NOMO-1 treated with DMSO at 0.1 percent for 48 hours (cell line): ENCODE measurements around the gene PEX10.
A peak's percentile ranks its signal among the peaks of the same experiment; 100 is the strongest.

Experiments
- DNase-seq: peaks from one replicate; lab custom pipeline; 2025; ENCODE audit not compliant: unreplicated experiment; lab: John Stamatoyannopoulos, UW

PEX10 gene

GRCh38 chr1:2426540-2426939, 14.2 kb upstream of the PEX10 start:
- DNase-seq = no peak

- DNase-seq = no peak
Observed at GRCh38 chr1:2425892-2426291, 13.5 kb upstream of the PEX10 start.

DNA sequence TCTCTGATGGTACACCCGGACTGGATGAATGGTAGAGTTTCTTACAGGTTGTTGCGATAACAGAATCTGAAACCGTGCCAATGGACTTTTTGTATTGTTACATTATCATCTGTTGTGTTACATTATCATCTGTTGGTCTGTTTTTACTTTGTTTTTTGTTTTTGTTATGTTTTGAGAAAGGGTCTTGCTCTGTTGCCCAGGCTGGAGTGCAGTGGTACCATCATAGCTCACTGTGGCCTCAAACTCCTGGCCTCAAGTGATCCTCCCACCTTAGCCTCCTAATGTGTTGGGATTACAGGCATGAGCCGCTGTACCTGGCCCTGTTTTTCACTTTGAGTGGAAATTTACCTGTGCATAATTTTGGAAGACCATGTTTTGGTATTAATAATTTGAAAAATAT, 10.2 kb upstream of the PEX10 start:
- no peak for DNase-seq

GRCh38 chr1:2419416-2419815, 7.1 kb upstream of the PEX10 start:
- DNase-seq = no peak

- no peak for DNase-seq
Observed at GRCh38 chr1:2418791-2419320, 6.5 kb upstream of the PEX10 start.

- no peak for DNase-seq
Observed at GRCh38 chr1:2417833-2418225, 5.5 kb upstream of the PEX10 start.

GRCh38 chr1:2417083-2417832, 4.9 kb upstream of the PEX10 start:
- DNase-seq = no peak

DNA sequence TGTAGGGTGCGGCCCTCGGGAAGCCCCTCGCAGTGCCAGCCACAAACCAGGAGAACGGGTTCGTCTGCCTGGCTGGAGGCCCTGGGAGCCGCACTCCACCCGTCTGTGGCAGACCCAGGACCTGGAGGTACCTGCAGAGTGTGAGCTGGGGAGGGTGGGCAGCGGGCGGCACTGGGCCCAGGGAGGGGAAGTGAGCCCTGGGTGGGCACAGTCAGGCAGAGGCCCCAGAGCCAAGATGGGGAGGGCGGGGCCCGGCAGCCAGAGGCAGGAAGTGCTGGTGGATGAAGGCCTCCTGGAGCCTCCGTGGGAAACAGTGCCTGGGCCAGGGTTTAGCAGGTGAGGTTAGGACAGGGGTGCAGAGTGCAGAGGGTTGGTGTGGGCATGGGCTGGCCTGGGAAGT, 4.0 kb upstream of the PEX10 start:
- DNase-seq = no peak

DNA sequence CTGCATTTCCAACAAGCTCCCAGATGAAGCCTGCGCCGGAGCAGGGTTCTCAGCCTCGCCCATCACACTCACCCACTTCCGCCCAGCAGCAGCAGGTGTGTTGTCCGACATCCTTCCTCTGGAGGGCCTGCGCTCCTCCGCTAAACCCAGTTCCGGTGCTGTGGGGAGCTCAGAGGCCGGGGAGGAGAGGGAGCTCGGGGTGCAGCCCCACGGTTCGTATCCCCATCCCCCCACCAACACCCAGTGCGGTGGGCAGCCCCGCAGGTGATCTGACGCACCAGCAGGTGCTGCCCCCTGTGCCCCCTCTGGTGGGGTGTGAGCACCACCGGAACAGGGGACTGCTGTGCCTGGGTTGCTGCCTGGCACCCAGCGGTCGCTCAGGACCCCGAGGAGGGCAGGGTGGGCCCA, 3.4 kb upstream of the PEX10 start:
- no peak for DNase-seq

- DNase-seq = no peak
Observed at GRCh38 chr1:2415337-2415736, 3.0 kb upstream of the PEX10 start.

DNA sequence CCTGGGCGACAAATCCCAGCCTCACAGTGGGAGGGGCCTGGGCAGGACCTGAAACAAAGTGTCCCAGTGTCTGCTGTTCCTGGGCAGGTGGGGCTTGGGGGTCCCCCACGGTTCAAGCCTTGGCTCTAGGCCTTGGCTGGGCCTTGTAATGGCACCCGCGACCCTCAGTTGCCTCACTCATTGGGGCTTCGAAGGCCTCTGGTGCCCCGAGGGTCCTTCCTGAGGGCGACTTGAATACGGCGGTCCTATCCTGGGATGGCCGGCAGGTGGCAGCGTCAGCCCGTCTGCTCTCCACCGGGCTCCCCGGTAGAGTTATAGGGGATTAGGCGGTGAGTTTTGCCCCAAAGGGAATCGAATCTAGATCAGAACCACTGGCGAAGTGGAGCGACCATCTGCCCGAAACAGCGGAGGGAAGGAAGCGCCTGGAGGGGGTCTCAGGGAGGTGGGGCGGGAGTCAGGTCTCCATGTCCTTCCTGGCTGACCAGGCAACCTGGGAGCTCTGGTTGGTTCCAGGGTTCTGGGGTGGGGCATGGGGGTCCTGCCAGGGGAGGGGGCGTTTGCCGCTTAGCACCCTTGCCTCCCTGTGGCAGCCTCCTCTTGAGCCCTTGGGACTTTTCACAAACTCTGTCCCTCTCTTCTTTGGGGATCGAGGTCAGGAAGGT, 2.1 kb upstream of the PEX10 start:
- DNase-seq = peak; percentile 51

DNA sequence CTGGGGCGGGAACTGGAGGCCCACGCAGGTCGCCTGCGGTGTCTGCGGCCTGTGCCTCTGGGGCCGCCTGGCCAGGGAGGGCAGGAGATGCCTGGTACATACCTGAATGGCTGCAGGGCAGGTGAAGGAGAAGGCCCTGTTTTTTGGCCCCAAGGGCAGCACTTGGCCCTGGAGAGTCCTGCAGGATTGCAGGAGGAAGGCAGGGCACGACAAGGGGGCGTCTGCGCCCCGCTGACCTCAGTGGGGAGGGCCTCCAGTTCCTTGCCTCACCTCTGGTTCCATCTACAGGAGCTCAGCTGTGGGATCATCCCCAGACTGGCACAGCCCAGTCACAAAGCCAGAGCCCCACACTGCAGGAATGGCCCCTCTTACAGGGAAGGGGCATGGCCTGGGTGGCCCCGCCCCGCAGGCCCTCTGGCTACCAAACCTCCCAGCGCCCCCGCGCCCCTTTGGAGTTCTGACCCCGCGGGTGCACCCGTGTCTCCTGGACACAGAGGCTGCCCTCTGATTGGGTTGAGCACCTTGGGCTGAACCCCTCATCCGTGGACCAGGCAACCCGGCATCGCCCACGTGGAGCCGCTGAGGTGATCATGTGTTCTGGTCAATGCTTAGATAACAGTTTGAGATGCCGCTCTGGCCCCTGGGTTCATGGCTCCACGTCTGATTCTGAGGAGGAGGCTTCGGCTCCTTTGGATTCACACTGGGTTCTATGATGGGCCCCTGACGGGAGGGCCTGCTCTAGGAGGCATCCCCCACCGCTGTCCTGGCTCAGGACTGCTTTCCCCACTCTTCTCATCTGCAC, 1.3 kb upstream of the PEX10 start:
- no peak for DNase-seq

DNA sequence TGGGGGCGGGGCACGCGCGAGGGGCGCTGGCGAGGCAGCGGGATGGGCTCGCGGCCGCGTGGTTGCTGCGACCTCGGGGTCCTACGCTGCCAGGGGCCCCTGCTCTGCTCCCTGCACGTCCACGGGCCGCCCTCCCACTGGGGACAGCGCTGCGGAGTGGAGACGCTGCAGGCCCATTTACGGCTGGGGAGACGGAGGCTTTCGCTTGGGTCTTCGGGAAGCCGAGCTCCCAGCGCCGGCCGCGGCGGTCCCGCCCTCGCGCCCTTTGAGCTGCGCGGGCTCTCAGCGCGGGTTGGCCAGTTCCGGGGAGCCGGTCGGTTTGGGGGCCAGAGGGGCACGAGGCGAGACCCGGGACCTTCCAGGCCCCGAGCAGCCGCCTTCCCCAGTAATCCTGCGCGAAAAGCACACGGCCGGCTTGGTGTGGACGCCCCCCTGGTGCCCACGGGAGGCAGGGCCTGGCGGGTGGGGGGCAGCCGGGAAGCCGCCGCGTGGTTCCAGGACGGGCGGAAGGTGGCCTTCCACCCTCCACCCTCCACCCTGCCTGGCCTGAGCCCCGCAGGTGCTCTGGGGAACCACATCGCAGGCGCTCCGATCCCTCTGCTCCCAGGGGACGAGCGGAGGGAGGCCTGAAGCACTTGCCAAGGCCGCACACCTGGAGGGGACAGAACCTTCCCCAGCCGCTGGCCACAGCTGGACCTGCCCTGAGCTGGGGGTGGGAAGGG, 570 bp upstream of the PEX10 start:
- DNase-seq = peak; percentile 56

GRCh38 chr1:2411801-2412394, 466 bp downstream of the PEX10 start:
- DNase-seq = peak; percentile 47

- no peak for DNase-seq
Observed at GRCh38 chr1:2409745-2410144, 2.6 kb downstream of the PEX10 start.

GRCh38 chr1:2408859-2409276, 3.5 kb downstream of the PEX10 start:
- no peak for DNase-seq

DNA sequence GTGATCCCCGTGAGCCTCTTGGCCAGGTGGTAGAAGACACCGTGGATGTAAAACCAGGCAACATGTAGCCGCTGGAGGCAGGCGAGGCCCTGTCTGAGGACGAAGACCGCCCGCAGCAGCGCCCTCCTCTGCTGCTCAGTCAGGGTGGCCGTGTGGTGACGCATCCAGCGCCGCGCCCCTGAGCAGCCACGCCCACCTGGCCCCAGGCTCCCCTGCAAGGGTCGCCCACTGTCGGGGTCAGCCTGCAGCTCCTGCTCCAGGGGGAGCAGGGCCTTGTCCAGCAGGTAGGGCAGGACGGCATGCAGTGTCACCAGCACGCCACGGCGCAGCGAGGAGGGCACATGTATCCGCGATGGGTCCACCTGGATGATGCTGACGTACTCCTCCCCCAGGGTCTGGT, 3.9 kb downstream of the PEX10 start:
- no peak for DNase-seq

- DNase-seq = no peak
Observed at GRCh38 chr1:2407991-2408275, 4.4 kb downstream of the PEX10 start.

- DNase-seq = no peak
Observed at GRCh38 chr1:2407166-2407990, 5.0 kb downstream of the PEX10 start.

GRCh38 chr1:2406451-2407041, 5.8 kb downstream of the PEX10 start:
- DNase-seq = no peak
